Fibroblast of villous mesenchyme (primary cell): ENCODE results near the gene ANKRD13A. TPM values are rescaled to one million over a fixed set of nuclear protein-coding genes. Genes with fewer than 3 reads are reported as not detected.
"Not testable (repeated sequence)": the region's sequence is repeated elsewhere in the genome, so short reads cannot be mapped to it uniquely, and the experiment has no call there.

ENCODE experiments used
- DNase-seq: peaks from one replicate; pipeline ENCODE4 v3.0.0-alpha.2; 2010; ENCODE audit warnings: low read depth
- H3K4me3 ChIP-seq: 2 replicates; pipeline ENCODE4 v1.5.1; 2011; ENCODE audit warnings: low read depth, mild to moderate bottlenecking, low read length
- total RNA-seq: library from RNA; depleted of rRNA; stranded (reverse); fragments of >200 nt; gene quantifications from 2 replicates; pipeline ENCODE4 v1.2.3, GENCODE V29; 2012
- TF ChIP-seq, protein P1 (sequence below): IDR thresholded peaks from 2 replicates; pipeline ENCODE4 v1.5.1; 2012; ENCODE audit warnings: low read depth, mild to moderate bottlenecking, low read length; ENCODE audit not compliant: insufficient read depth

The ANKRD13A gene
- total RNA-seq, 1 donor, result 195 TPM

- TF ChIP-seq, protein P1, sequence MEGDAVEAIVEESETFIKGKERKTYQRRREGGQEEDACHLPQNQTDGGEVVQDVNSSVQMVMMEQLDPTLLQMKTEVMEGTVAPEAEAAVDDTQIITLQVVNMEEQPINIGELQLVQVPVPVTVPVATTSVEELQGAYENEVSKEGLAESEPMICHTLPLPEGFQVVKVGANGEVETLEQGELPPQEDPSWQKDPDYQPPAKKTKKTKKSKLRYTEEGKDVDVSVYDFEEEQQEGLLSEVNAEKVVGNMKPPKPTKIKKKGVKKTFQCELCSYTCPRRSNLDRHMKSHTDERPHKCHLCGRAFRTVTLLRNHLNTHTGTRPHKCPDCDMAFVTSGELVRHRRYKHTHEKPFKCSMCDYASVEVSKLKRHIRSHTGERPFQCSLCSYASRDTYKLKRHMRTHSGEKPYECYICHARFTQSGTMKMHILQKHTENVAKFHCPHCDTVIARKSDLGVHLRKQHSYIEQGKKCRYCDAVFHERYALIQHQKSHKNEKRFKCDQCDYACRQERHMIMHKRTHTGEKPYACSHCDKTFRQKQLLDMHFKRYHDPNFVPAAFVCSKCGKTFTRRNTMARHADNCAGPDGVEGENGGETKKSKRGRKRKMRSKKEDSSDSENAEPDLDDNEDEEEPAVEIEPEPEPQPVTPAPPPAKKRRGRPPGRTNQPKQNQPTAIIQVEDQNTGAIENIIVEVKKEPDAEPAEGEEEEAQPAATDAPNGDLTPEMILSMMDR, result no peak
- DNase-seq, result no peak
- no peak overlapping the region for H3K4me3 ChIP-seq
Measured at GRCh38 chr12:109981311-109981710, 17.9 kb upstream of the ANKRD13A start.

- no peak overlapping the region for H3K4me3 ChIP-seq
- TF ChIP-seq, protein P1, result no peak
- no peak for DNase-seq
Measured at GRCh38 chr12:109982210-109982609, 17.0 kb upstream of the ANKRD13A start.

- no peak overlapping the region for H3K4me3 ChIP-seq
- no peak for DNase-seq
- TF ChIP-seq, protein P1, result no peak
Measured at GRCh38 chr12:109983432-109984142, 15.6 kb upstream of the ANKRD13A start.

DNA sequence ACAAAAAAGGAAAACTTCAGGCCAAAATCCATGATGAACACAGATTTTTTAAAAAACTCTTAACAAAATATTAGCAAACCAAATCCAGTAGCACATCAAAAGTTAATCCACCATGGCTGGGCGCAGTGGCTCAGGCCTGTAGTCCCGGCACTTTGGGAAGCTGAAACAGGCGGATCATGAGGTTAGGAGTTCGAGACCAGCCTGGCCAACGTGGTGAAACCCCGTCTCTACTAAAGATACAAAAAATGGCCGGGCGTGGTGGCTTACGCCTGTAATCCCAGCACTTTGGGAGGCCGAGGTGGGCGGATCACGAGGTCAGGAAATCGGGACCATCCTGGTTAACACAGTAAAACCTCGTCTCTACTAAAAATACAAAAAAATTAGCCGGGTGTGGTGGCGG, 13.0 kb upstream of the ANKRD13A start:
- DNase-seq, H3K4me3 ChIP-seq: not testable (repeated sequence)

GRCh38 chr12:109987615-109988014, 11.6 kb upstream of the ANKRD13A start:
- DNase-seq, result peak; percentile 70
- H3K4me3 ChIP-seq, result no peak overlapping the region
- TF ChIP-seq, protein P1, result no peak

DNA sequence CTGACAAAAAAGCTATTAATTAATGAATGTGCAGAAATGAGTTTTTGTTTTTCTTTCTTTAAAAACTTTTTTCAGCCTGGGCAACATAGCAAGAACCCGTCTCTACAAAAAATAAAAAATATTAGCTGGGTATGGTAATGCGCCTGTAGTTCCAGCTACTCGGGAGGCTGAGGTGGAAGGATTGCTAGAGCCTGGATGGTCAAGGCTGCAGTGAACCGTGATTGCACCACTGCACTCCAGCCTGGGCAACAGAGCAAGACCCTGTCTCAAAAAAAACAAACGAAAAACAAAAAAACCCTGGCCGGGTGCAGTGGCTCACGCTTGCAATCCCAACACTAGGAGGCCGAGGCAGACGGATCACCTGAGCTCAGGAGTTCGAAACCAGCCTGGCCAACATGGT, 11.0 kb upstream of the ANKRD13A start:
- TF ChIP-seq, protein P1, result no peak
- H3K4me3 ChIP-seq, result no peak overlapping the region
- no peak for DNase-seq

DNA sequence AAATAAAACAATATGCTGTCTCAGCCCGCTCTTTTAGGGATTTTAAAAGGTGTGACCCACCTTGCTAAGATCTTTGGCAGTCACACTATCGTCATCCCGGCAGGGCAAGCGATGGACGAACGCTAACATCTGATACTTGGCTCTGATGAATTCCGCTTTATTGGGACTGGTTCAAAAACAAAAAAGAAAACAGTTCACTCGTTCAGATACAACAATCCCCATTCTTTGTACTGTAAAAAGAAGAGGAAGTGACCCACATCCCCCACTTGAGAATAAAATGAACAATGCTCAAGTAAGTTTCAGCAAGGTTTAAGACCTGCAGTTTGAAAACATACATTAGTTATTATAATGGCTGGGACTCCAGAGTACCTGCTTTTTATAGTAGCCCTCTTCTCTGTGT, 10.3 kb upstream of the ANKRD13A start:
- TF ChIP-seq, protein P1, result no peak
- H3K4me3 ChIP-seq, result no peak overlapping the region
- DNase-seq, result no peak
